HepG2 (cell line): ENCODE data around the gene PRR35.

ENCODE experiments used
- FOSL1 ChIP-seq: sonication (generic); formaldehyde crosslinking; IDR thresholded peaks from 2 replicates; pipeline ENCODE4 v1.9.0; 2021; ENCODE audit warnings: missing genetic modification reagents, borderline replicate concordance
- GFI1 ChIP-seq: sonication (generic); formaldehyde crosslinking; IDR thresholded peaks from 2 replicates; pipeline ENCODE4 v1.5.0; 2020; ENCODE audit warnings: missing genetic modification reagents, mild to moderate bottlenecking, borderline replicate concordance
- HNF4A ChIP-seq: sonication (generic); formaldehyde crosslinking; IDR thresholded peaks from 2 replicates; pipeline ENCODE4 v1.4.0; 2020; ENCODE audit warnings: missing genetic modification reagents
- HNRNPL ChIP-seq: fragments of 200-400 bp; formaldehyde crosslinking; IDR thresholded peaks from 2 replicates; pipeline ENCODE4 v1.6.1; 2017; ENCODE audit warnings: mild to moderate bottlenecking, low read depth, low read length
- JUN ChIP-seq: sonication (generic); formaldehyde crosslinking; IDR thresholded peaks from 2 replicates; pipeline ENCODE4 v1.4.0; 2020; ENCODE audit warnings: mild to moderate bottlenecking, missing genetic modification reagents
- POLR2A ChIP-seq, 2 experiments: IDR thresholded peaks; 2 replicates each; pipeline ENCODE4 v1.6.1; 2011; ENCODE audit warnings: low read depth in 2 of 2, low read length in 2 of 2, mild to moderate bottlenecking in 1 of 2, moderate library complexity in 1 of 2; ENCODE audit not compliant: insufficient read depth in 1 of 2
- ZNF205 ChIP-seq: IDR thresholded peaks from 2 replicates; pipeline ENCODE4 v1.6.1; 2018; ENCODE audit warnings: missing biosample characterization, missing genetic modification reagents
- ZNF431 ChIP-seq: sonication (generic); formaldehyde crosslinking; IDR thresholded peaks from 2 replicates; pipeline ENCODE4 v1.9.0; 2022; ENCODE audit warnings: missing genetic modification reagents, low read depth, mild to moderate bottlenecking, borderline replicate concordance
- ZNF629 ChIP-seq: sonication (generic); formaldehyde crosslinking; conservative IDR thresholded peaks from 2 replicates; pipeline ENCODE4 v1.5.0; 2020; ENCODE audit warnings: missing genetic modification reagents
- TF ChIP-seq, protein P1 (sequence below): sonication (generic); formaldehyde crosslinking; IDR thresholded peaks from 2 replicates; pipeline ENCODE4 v1.5.0; 2020; ENCODE audit warnings: mild to moderate bottlenecking, missing genetic modification reagents, moderate library complexity
- TF ChIP-seq, protein P2 (sequence below): sonication (generic); formaldehyde crosslinking; IDR thresholded peaks from 2 replicates; pipeline ENCODE4 v1.8.1; 2023; ENCODE audit warnings: mild to moderate bottlenecking, missing genetic modification reagents
- TF ChIP-seq, protein P3 (sequence below), 2 experiments: IDR thresholded peaks; 2 replicates each; pipeline ENCODE4 v1.6.1; 2011 to 2012; ENCODE audit warnings: low read length in 2 of 2, borderline replicate concordance in 1 of 2, low read depth in 1 of 2, mild to moderate bottlenecking in 1 of 2, moderate library complexity in 1 of 2

DNA sequence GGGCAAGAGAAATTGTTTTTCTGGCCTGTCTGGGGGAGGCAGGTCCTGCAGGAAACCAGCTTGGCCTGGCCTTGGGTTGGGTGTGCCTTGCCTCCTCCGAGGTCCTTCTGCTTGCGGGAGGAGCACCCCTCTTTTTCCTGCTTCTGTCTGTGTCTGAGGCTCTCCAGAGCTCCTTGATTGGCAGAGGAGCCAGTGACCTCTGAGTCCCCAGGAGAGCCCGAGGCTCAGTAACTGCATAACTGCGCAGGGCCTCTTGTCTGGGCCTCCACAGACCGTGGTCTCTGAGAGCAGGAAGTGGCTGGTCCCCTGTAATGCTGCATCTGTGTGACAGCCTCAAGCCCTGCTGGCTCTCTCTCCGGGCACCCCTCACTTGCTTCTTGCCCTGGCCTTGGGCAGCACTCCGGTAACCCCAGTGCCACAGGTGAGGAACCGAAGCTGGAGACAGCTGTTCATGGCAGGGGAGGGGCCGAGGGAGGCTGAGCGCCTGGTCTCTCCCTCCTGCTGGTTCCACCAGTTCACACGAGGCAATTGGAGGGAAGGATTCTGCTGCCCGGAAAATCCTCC, 31.1 kb upstream of the PRR35 start:
- TF ChIP-seq POLR2A (IDR thresholded peaks at IDR 0.05; ENCODE audit: insufficient read depth in 1 of 2, low read depth in 2 of 2, low read length in 2 of 2) (no peak), HNF4A (CRISPR knock-in tag) (no peak), HNRNPL (no peak), GFI1 (CRISPR knock-in tag) (no peak), ZNF431 (CRISPR knock-in tag) (no peak), ZNF629 (CRISPR knock-in tag) (no peak), ZNF205 (no peak), JUN (no peak), FOSL1 (no peak)
- TF ChIP-seq, protein P1, sequence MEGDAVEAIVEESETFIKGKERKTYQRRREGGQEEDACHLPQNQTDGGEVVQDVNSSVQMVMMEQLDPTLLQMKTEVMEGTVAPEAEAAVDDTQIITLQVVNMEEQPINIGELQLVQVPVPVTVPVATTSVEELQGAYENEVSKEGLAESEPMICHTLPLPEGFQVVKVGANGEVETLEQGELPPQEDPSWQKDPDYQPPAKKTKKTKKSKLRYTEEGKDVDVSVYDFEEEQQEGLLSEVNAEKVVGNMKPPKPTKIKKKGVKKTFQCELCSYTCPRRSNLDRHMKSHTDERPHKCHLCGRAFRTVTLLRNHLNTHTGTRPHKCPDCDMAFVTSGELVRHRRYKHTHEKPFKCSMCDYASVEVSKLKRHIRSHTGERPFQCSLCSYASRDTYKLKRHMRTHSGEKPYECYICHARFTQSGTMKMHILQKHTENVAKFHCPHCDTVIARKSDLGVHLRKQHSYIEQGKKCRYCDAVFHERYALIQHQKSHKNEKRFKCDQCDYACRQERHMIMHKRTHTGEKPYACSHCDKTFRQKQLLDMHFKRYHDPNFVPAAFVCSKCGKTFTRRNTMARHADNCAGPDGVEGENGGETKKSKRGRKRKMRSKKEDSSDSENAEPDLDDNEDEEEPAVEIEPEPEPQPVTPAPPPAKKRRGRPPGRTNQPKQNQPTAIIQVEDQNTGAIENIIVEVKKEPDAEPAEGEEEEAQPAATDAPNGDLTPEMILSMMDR (CRISPR knock-in tag), result no peak
- TF ChIP-seq, protein P2, sequence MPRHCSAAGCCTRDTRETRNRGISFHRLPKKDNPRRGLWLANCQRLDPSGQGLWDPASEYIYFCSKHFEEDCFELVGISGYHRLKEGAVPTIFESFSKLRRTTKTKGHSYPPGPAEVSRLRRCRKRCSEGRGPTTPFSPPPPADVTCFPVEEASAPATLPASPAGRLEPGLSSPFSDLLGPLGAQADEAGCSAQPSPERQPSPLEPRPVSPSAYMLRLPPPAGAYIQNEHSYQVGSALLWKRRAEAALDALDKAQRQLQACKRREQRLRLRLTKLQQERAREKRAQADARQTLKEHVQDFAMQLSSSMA, result no peak
- TF ChIP-seq, protein P3, sequence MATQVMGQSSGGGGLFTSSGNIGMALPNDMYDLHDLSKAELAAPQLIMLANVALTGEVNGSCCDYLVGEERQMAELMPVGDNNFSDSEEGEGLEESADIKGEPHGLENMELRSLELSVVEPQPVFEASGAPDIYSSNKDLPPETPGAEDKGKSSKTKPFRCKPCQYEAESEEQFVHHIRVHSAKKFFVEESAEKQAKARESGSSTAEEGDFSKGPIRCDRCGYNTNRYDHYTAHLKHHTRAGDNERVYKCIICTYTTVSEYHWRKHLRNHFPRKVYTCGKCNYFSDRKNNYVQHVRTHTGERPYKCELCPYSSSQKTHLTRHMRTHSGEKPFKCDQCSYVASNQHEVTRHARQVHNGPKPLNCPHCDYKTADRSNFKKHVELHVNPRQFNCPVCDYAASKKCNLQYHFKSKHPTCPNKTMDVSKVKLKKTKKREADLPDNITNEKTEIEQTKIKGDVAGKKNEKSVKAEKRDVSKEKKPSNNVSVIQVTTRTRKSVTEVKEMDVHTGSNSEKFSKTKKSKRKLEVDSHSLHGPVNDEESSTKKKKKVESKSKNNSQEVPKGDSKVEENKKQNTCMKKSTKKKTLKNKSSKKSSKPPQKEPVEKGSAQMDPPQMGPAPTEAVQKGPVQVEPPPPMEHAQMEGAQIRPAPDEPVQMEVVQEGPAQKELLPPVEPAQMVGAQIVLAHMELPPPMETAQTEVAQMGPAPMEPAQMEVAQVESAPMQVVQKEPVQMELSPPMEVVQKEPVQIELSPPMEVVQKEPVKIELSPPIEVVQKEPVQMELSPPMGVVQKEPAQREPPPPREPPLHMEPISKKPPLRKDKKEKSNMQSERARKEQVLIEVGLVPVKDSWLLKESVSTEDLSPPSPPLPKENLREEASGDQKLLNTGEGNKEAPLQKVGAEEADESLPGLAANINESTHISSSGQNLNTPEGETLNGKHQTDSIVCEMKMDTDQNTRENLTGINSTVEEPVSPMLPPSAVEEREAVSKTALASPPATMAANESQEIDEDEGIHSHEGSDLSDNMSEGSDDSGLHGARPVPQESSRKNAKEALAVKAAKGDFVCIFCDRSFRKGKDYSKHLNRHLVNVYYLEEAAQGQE (IDR thresholded peaks at IDR 0.05; ENCODE audit: borderline replicate concordance in 1 of 2, low read depth in 1 of 2, low read length in 2 of 2), result no peak
